Chondrocyte (in vitro differentiated cells): Measurements from ENCODE around the gene TFF2. TPM values are rescaled to one million over a fixed set of nuclear protein-coding genes. Genes with fewer than 3 reads are reported as not detected.

Experiments used
- DNase-seq: peaks from one replicate; pipeline ENCODE4 v3.0.0; 2021; ENCODE audit warnings: mixed read lengths, low spot score
- H3K27ac Mint-ChIP-seq: one replicate; pipeline ENCODE4 v1.8.0; 2021; ENCODE audit warnings: mild to moderate bottlenecking, moderate library complexity, mixed read lengths; ENCODE audit not compliant: unreplicated experiment
- H3K27me3 Mint-ChIP-seq: 2 replicates; pipeline ENCODE4 v1.8.0; 2021; ENCODE audit warnings: low read depth, mixed read lengths
- H3K36me3 Mint-ChIP-seq: 2 replicates; pipeline ENCODE4 v1.8.0; 2021; ENCODE audit warnings: low read depth, mixed read lengths
- H3K4me1 Mint-ChIP-seq: 2 replicates; pipeline ENCODE4 v1.8.0; 2021; ENCODE audit warnings: low read depth, mild to moderate bottlenecking, mixed read lengths
- H3K4me3 Mint-ChIP-seq: one replicate; pipeline ENCODE4 v1.8.0; 2021; ENCODE audit warnings: mild to moderate bottlenecking, moderate library complexity, mixed read lengths; ENCODE audit not compliant: unreplicated experiment
- H3K9me3 Mint-ChIP-seq: 2 replicates; pipeline ENCODE4 v1.8.0; 2021; ENCODE audit warnings: low read depth, mixed read lengths
- total RNA-seq: library from RNA; stranded (reverse); gene quantifications from 3 replicates; pipeline ENCODE4 v1.2.1, GENCODE V29; 2021
- TF ChIP-seq, protein P1 (sequence below): fragments of 200-600 bp; sonication (generic); IDR thresholded peaks from 2 replicates; pipeline ENCODE4 v1.5.0; 2021; ENCODE audit warnings: antibody characterized with exemption, mild to moderate bottlenecking, moderate library complexity

Gene TFF2
- total RNA-seq, 1 donor from 2014 or later: not detected

DNA sequence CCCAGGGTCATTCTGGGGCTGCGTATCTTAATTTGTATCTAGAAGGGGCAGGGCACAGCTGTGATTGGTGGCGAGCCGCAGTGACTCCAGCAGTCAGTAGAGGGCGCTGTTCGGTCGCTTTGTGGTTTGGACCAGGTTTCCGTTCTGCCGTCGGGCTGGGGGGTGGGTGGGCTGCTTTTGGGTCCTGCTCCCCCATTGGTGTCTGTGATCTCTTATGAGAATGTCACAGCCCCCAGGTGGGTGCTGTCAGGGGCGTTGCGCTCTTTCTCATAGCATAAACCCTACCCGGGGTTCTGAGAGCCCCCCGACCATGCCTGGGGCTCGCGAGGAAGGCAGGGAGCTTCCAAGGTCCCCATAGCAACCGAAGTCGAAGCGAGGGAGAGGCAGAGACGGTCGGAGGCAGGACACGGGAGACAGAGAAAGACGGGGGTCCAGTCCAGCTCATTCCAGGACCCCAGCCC, 41.0 kb downstream of the TFF2 start:
- Mint-ChIP-seq H3K9me3 (no peaks in the 10 kb centered on the region), H3K27me3 (peaks cover 9% of the 10 kb centered on the region), H3K27ac (no peak overlapping the region), H3K4me1 (peaks cover 9% of the 10 kb centered on the region), H3K4me3 (no peak overlapping the region), H3K36me3 (no peaks in the 10 kb centered on the region)
- TF ChIP-seq, protein P1, sequence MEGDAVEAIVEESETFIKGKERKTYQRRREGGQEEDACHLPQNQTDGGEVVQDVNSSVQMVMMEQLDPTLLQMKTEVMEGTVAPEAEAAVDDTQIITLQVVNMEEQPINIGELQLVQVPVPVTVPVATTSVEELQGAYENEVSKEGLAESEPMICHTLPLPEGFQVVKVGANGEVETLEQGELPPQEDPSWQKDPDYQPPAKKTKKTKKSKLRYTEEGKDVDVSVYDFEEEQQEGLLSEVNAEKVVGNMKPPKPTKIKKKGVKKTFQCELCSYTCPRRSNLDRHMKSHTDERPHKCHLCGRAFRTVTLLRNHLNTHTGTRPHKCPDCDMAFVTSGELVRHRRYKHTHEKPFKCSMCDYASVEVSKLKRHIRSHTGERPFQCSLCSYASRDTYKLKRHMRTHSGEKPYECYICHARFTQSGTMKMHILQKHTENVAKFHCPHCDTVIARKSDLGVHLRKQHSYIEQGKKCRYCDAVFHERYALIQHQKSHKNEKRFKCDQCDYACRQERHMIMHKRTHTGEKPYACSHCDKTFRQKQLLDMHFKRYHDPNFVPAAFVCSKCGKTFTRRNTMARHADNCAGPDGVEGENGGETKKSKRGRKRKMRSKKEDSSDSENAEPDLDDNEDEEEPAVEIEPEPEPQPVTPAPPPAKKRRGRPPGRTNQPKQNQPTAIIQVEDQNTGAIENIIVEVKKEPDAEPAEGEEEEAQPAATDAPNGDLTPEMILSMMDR: peak; percentile 89
- DNase-seq: no peak

DNA sequence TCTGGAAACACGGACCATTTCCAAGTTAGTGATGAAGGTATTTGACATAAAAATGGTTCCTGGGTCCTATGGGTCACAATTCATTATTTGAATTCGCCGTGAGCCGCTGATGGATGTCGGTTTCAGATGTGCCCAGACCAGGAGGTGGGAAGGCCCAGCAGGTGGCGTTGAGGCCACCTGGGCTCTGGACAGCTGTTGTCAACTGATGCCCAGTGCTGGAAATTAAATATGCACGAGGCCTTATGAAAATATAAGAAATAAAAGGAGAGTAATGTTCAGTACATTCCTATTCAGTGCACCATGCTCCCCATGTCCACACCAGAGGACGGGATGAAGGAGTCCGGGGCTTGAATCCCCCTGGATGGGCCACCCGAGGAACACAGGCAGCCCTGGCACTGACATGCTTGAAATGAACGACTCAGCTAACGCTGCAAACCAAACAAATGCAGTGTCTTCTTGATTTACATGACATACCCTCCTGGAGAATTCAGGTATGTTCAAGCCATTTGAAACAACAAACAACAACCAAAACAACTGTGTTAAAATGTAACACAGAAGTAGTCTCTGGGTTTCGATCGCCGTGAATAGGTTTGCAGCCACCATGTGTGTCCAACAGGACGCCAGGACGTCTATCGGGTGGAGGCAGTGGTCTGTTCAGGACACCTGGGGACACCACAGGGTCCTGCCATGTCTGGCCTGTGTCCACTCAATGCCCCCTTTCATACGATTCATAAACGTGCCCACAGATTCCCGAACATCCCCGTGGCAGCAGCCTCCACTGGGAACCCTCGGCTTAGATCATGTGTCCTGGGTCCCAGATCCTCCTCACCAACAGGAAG, 41.7 kb downstream of the TFF2 start:
- Mint-ChIP-seq H3K27ac (no peak overlapping the region), H3K4me3 (no peak overlapping the region), H3K4me1 (peaks cover 9% of the 10 kb centered on the region), H3K27me3 (peaks cover 12% of the 10 kb centered on the region), H3K36me3 (no peaks in the 10 kb centered on the region), H3K9me3 (no peaks in the 10 kb centered on the region)
- no peak for DNase-seq
- TF ChIP-seq, protein P1: no peak

DNA sequence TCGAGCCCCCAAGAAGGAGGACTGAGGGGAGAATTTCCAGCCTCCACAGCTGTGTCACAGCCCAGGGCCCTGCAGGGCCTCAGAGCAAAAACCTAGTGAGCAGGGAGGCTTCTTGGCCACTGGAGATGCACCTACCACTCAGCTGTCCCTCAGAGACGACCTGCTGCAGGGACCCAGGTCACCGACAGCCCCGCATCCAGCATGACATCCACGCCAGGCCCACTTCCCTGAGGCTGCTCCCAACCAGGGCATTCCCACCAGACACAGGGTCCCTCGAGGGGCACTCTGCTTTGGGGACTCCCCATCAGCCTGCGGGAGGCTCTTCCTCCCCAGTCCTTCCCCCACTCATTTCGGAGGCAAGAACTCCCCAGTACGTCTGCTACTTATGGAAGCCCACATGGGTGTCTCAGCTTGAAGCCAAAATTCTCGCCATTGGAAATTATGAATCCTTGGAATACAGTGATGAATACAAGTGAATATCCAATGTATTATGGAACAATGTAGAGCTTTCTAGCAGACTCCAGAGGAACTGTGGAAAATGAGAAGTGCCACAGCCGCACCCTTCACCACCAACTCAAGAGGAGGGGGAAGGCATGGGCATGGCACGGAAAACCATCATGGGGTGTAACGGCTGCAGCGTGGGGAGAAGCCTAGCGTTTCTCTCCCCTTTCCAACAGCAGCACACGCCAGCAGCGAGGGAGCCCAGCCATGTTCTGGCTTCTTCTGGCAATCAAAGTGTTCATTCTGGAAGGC, 42.5 kb downstream of the TFF2 start:
- DNase-seq: no peak

DNA sequence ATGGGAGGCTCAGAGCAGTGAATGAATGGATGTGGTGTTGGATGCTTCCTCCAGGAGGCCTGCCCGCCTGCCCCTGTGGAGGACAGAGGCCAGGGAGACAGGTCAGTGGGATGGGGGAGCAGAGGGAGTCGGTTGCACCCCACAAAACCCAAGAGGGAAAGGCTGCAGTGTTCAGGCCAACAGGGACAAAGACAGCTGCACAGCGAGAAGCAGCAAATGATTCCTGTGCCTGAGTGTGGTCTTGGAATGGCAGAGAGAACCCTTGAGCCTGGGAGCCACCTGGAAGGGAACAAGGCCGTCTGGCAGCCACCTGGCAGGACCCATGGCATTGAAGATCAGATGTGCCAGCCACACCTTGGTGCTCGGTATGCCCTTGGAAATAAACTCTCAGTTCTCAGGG, 43.7 kb downstream of the TFF2 start:
- DNase-seq: no peak
- Mint-ChIP-seq H3K4me3 (no peak overlapping the region), H3K36me3 (no peaks in the 10 kb centered on the region), H3K27ac (no peak overlapping the region), H3K4me1 (peaks cover 9% of the 10 kb centered on the region), H3K27me3 (peaks cover 13% of the 10 kb centered on the region), H3K9me3 (no peaks in the 10 kb centered on the region)
- TF ChIP-seq, protein P1: no peak

More for the DNA sequence above, 42.5 kb downstream of the TFF2 start:
- Mint-ChIP-seq H3K27ac (no peak overlapping the region), H3K4me1 (peaks cover 9% of the 10 kb centered on the region), H3K4me3 (no peak overlapping the region), H3K27me3 (peaks cover 13% of the 10 kb centered on the region), H3K9me3 (no peaks in the 10 kb centered on the region), H3K36me3 (no peaks in the 10 kb centered on the region)
- TF ChIP-seq, protein P1: no peak

DNA sequence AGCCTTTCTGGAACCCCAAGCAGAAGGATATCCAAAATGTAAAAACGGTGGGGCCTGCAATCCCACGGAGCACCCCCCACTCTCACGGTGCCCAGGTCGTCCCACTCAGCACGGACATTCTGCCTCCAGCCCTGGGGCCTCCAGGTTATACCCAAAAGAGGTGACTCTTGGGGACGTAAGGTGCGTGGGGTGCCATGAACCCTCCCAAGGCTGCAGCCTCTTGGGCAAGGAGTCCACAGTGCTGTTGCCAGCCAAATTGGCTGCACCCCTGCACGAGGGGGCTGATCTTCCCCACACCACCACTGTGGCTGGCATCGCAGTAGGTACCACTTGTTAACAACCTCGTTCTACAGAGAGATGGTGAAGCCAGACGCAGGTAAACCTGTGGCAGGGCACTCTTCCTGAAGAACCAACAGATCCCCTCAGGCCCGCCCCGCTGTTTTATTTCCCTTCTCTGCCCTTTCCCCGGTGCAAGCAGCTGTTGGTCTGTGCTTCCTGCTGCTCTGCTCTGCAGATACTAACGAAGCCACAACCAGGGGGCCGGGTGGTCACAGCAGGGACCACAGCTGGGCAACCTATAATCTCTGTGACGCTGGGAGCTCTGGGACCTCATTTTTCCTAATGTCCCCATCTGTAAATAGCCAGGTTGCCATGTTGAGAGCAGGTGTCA, 44.3 kb downstream of the TFF2 start:
- H3K9me3 Mint-ChIP-seq: no peaks in the 10 kb centered on the region
- peaks cover 13% of the 10 kb centered on the region for H3K27me3 Mint-ChIP-seq
- peaks cover 9% of the 10 kb centered on the region for H3K4me1 Mint-ChIP-seq
- no peak overlapping the region for H3K4me3 Mint-ChIP-seq
- TF ChIP-seq, protein P1: no peak
- H3K27ac Mint-ChIP-seq: no peak overlapping the region
- no peak for DNase-seq
- no peaks in the 10 kb centered on the region for H3K36me3 Mint-ChIP-seq
